Measurements from ENCODE around the gene MOSMO. TPM values are rescaled to one million over a fixed set of nuclear protein-coding genes. Genes with fewer than 3 reads are reported as not detected.

MOSMO gene
- total RNA-seq, 4 donors from 2014 or later, result 8.3 to 16.4 (median 13.1) TPM

DNA sequence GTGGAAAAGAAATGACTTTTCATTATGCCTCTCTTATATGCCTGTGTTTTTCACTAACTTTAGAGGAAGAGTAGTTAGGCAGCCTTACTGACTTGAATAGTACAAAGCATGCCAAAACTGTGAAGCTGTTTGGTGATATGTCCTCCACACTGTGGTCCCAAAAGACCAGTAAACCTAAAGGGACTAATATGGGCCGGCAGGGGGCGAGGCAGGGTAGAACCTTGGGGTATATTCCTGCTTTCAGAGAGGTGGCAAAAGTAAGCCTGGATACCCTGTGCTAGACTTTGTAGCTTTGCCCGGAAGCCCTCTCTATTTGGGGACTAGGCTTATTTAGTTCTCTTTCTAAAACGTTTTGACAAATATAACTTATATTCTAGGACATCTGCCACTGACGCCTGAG, 48.0 kb downstream of the MOSMO start:
- intact Hi-C loops (cut with DNase I; ENCODE audit: low total_unique reads), result no loop called here
- no peak overlapping the region for H3K4me3 ChIP-seq (ENCODE audit: low read depth, poor library complexity, severe bottlenecking)
- TF ChIP-seq POLR2A (IDR thresholded peaks at IDR 0.05) (no peak), CTCF (IDR thresholded peaks at IDR 0.05) (no peak)
- DNase-seq (ENCODE audit: low spot score in 2 of 2), result no peak
- WGBS, 2 donors, result 72 to 79% methylated on average over 5 of the region's 5 CpGs

DNA sequence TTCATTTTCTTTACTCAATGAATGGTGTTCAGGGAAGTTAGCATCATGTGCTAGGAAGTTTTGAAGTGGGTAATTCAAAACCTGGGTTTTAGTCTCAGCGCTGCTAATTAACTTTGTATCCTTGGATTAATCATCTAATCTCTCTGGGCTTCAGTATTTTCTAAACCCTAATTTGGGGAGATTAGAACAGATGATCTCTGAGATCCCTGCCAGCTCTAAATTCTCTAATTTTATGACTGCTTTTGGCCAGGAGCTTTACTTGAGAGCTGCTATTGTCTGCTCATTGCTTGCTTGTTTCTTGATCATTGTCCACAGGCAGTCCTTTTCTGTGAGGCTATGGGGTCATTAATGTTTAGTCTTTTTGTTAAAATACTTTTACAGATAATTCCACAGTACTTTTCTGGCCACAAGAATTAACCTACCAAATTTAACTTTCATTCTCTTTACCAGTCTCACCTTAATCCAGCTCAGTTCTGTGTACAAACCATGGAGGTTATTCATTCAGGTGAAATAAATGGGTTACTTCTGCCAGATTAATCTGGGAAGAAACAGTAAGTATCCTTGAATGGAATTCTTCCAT, 56.1 kb downstream of the MOSMO start:
- intact Hi-C loops (cut with DNase I; ENCODE audit: low total_unique reads), result no loop called here
- TF ChIP-seq CTCF (IDR thresholded peaks at IDR 0.05), result no peak
- TF ChIP-seq POLR2A (IDR thresholded peaks at IDR 0.05), result no peak
- WGBS, 2 donors, result 76 to 87% methylated on average over 1 of the region's 1 CpG
- DNase-seq (ENCODE audit: low spot score in 2 of 2), result no peak
- no peak overlapping the region for H3K4me3 ChIP-seq (ENCODE audit: low read depth, poor library complexity, severe bottlenecking)

- 42 to 58% methylated on average over 1 of the region's 1 CpG for WGBS, 2 donors
- DNase-seq (ENCODE audit: low spot score in 2 of 2), result no peak
- H3K4me3 ChIP-seq (ENCODE audit: low read depth, poor library complexity, severe bottlenecking), result no peak overlapping the region
- no peak for TF ChIP-seq CTCF (IDR thresholded peaks at IDR 0.05)
- no peak for TF ChIP-seq POLR2A (IDR thresholded peaks at IDR 0.05)
- intact Hi-C loops (cut with DNase I; ENCODE audit: low total_unique reads), result no loop called here
Observed at GRCh38 chr16:22065252-22065651, 57.3 kb downstream of the MOSMO start.

DNA sequence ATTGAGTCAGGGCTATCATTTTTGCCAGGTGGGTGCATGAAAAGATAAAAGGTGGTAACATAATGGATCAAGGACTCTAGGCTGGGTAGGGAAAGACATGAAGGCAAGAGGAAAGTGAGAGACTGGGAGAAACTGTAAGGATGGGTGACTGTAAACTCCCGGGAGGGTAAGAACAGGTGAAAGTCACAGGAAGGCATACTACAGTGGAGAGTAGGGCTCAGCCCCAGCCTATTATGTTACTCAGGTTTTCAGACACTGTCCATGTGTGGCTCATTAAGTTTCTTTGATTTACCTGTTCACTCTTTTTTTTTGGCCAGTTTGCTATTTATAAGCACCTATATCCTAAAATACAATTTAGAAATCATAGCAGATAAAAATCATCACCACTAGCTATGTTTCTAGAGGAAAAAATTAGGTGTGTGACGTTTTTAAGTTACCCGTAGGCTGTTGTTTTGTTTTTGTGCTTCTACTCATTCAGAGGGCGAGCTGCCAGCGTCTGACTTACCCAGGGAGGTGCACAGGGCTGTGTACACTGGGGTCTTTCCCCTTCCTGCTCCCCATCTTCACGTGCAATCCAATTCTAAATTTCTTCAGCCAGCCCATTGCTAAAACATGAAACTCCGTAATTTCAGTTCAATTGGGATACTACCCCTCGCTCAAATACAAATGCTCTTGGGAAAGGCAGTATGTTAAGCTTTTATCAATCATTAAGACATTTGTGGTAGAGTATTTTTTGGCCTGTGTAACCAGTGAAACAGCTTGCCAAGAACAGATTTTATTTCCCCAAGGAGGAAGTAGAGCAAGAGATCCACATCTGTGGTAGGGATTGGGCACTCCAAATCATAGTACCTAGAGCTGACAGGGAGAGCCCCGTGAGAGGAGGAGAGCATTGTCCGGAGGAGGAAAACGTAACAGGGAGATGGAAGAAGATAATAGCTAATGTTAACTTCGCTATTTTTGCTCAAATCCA, 62.7 kb downstream of the MOSMO start:
- no peak for DNase-seq (ENCODE audit: low spot score in 2 of 2)
- intact Hi-C loops (cut with DNase I; ENCODE audit: low total_unique reads), result loop anchor here (5.0 kb wide), 1 partner anchor 68 kb away; the partner anchor contains the start of gene PDZD9
- no peak overlapping the region for H3K4me3 ChIP-seq (ENCODE audit: low read depth, poor library complexity, severe bottlenecking)
- TF ChIP-seq CTCF (IDR thresholded peaks at IDR 0.05) (no peak), POLR2A (IDR thresholded peaks at IDR 0.05) (no peak)
- WGBS, 2 donors, result 30 to 33% methylated on average over 12 of the region's 12 CpGs

GRCh38 chr16:22071331-22071910, 63.5 kb downstream of the MOSMO start:
- WGBS, 2 donors, result 47 to 52% methylated on average over 7 of the region's 7 CpGs
- DNase-seq (ENCODE audit: low spot score in 2 of 2), result no peak
- intact Hi-C loops (cut with DNase I; ENCODE audit: low total_unique reads), result loop anchor here (5.0 kb wide), 1 partner anchor 69 kb away; the partner anchor contains the start of gene PDZD9
- TF ChIP-seq POLR2A (IDR thresholded peaks at IDR 0.05), result no peak
- no peak for TF ChIP-seq CTCF (IDR thresholded peaks at IDR 0.05)
- H3K4me3 ChIP-seq (ENCODE audit: low read depth, poor library complexity, severe bottlenecking), result no peak overlapping the region

All from lower leg skin (tissue), 4 donors.